Measurements from ENCODE around the gene MIP. TPM values are rescaled to one million over a fixed set of nuclear protein-coding genes. Genes with fewer than 3 reads are reported as not detected.

MIP gene
- not detected in 2 replicates for total RNA-seq

DNA sequence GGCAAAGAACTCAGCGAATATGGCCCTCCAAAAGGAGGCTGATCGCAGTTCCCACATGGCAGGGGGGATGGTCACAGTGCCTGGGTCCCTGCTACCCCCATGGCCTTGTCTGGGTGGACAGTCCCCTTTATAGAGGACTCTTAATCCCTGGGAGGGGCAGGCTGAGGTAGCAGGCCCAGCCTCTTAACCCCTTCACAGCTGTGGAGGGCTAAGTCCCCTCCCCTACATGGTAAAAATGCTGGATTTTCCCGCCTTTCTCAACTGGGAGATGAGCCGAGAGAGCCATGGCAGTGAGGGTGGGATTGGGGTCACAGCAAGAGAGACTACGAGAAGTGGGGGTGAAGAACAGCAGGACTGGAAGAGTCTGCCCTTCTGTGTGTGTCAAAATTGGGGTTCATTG, at the start of gene MIP:
Gene MIP, minus strand, starts transcription at position 101 of the 400 bp plus-strand sequence. Its CDS starts 44 bp downstream, at position 57.

DNA sequence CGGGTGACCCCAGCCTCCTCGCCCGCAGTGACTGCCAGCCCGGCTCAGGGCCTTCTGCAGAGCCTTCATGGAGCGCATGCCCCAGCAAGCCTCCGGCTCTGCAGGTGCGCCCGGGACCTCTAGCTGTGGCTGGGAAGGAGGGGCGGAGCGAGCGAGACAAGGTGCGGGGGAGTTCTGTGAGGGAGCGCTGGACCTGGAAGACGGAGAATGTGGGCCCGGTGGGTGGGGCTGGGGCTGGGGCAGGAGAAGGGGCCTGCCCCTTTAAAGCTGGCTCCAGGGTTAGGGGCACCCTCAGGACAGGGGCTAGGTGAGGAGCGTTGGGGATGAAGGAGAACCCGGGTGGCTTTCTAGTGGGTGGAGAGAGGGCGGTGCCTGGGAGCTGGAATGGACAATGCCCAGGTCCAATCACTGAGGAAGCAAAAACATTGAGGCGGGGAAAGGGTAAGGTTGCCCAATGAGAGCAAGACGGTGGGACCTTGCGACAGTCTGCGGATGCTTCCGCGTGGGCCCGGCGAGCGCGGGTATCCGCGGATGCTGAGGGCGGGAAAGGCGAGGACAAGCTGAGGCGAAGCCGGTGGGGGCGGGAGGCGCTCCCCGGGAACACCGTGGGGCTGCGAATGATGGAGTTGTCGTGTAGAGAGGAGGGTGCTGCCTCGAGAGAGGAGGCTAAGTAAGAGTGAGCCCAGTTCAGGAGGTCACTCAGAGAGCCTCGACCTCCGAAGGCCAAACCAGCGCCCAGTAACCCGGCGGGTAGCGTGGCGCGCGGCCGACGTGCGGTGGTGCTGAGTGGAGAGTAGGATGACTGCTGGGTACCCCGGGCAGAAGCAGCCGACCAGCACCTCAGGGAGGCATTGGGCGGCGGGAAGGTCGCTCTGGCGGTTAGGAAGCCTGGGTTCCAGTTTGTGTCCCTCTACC, 33.8 kb upstream of the MIP start, which contains the start of gene GLS2:
Gene GLS2, minus strand, starts transcription at position 121 of the 915 bp plus-strand sequence. Its CDS starts 43 bp downstream, at position 78.

DNA sequence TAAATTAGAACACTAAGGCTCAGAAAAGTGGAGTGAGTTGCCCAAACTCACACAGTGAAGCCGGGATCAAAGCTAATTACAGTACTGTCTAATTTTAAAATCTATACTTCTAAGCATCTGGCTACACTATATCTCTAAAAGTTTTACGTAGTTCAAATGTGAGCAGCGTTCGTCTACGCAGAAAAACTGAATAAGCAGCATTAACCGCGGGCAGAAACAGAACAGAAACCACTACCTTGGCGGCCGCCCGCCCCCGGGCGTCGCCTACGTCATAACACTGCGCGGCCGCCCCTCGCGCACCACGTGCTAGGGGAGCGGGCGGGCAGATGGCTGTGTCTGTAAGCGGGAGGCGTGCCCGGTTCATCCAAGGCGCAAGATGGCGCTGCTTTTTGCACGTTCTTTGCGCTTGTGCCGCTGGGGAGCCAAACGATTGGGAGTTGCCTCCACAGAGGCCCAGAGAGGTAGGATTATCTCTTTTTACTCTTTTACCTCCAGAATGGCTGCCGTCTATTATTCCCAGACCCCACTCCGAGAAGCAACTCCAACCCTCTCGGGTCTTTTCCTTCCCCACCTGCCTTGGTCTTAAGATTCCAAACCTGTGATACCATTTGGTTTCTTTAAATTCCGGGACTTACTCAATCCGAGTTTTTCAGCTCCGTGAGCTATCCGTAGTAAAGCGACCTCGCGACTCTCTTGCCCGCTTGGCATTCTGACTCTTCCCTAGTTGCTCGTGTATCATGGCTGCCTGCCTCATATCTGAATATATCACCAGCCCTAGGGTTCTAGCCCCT, 14.0 kb upstream of the MIP start, which contains the start of gene SPRYD4:
Gene SPRYD4, plus strand, starts transcription at position 363 of the 791 bp plus-strand sequence. Its CDS starts 14 bp downstream, at position 377.

DNA sequence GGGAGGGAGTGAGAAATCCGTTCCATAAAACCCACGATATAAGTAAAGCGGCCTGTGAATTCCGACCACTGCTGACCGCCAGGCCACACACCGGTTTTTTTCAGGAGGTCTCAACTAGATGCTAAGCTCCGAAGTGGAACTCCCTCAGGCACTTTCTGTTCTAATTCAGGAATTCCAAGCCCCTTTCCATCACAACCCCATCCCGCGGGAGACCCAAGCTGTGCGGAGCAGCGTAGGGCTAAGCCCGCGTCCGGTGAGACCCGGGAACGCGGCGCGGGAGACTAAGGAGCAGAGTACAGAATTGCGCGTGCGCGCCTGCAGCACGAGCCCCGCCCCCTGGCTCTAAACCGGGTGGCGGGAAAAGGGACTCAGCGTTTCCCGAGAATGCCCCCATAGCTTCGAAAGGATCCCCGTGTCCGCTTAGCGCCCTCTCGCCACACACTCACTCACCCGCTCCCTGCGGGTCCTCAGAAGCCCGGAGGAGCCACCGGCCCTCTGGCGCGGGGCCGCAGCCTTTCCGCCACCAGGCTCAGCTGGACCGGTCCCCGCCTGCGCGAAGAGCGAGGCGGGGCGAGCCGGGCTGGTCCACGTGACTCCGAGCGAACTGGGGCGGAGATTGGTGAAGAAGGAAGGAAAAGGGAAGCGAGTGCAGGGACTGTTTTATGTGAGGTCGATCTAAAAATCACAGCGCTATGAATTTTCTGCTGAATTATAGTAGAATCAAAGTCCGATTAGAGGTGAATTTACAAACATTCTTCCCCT, 5.4 kb downstream of the MIP start, which contains the start of gene TIMELESS:
Gene TIMELESS, minus strand, starts transcription at position 567 of the 762 bp plus-strand sequence. CDS start 15,256 bp downstream, outside the sequence.

Other genes starting within 250 kb of the MIP start
- gene RNF41, start 232.7 kb downstream of the MIP start, total RNA-seq, result 81.8 and 103 TPM in 2 replicates
- gene NABP2, start 230.3 kb downstream of the MIP start, total RNA-seq, result 26.0 and 27.6 TPM in 2 replicates
- 0.26 and 0.47 TPM in 2 replicates for gene SLC39A5, start 224.6 kb downstream of the MIP start, total RNA-seq
- gene ANKRD52, start 196.3 kb downstream of the MIP start, total RNA-seq, result 8.4 and 15.8 TPM in 2 replicates
- 9.1 and 10.2 TPM in 2 replicates for gene COQ10A, start 187.7 kb downstream of the MIP start, total RNA-seq
- gene CS, start 154.3 kb downstream of the MIP start, total RNA-seq, result 55.3 and 69.0 TPM in 2 replicates
- gene CNPY2, start 138.7 kb downstream of the MIP start, total RNA-seq, result 68.4 and 84.2 TPM in 2 replicates
- gene PAN2, start 120.7 kb downstream of the MIP start, total RNA-seq, result 21.8 and 27.2 TPM in 2 replicates
- 0.09 TPM in 1 of 2 replicates, not detected in the other for gene IL23A, start 115.8 kb downstream of the MIP start, total RNA-seq
- 276 and 289 TPM in 2 replicates for gene STAT2, start 94.5 kb downstream of the MIP start, total RNA-seq
- not detected in 2 replicates for gene APOF, start 91.8 kb downstream of the MIP start, total RNA-seq
- gene TIMELESS, start 5.2 kb downstream of the MIP start, total RNA-seq, result 2.5 and 4.1 TPM in 2 replicates
- gene SPRYD4, start 13.9 kb upstream of the MIP start, total RNA-seq, result 0.94 and 1.6 TPM in 2 replicates
- 0.09 and 0.16 TPM in 2 replicates for gene GLS2, start 33.5 kb upstream of the MIP start, total RNA-seq
- gene RBMS2, start 67.2 kb upstream of the MIP start, total RNA-seq, result 9.3 and 9.5 TPM in 2 replicates
- gene BAZ2A, start 175.7 kb upstream of the MIP start, total RNA-seq, result 12.3 and 13.1 TPM in 2 replicates
- 373 and 497 TPM in 2 replicates for gene ATP5F1B, start 191.3 kb upstream of the MIP start, total RNA-seq
- gene PTGES3, start 233.6 kb upstream of the MIP start, total RNA-seq, result 28.2 and 42.7 TPM in 2 replicates

Measured in bronchial smooth muscle cell (primary cell).